ENCODE data around the gene GNB5. TPM values are rescaled to one million over a fixed set of nuclear protein-coding genes. Genes with fewer than 3 reads are reported as not detected.

GNB5 gene
- total RNA-seq, 1 donor, result 55.5 TPM

DNA sequence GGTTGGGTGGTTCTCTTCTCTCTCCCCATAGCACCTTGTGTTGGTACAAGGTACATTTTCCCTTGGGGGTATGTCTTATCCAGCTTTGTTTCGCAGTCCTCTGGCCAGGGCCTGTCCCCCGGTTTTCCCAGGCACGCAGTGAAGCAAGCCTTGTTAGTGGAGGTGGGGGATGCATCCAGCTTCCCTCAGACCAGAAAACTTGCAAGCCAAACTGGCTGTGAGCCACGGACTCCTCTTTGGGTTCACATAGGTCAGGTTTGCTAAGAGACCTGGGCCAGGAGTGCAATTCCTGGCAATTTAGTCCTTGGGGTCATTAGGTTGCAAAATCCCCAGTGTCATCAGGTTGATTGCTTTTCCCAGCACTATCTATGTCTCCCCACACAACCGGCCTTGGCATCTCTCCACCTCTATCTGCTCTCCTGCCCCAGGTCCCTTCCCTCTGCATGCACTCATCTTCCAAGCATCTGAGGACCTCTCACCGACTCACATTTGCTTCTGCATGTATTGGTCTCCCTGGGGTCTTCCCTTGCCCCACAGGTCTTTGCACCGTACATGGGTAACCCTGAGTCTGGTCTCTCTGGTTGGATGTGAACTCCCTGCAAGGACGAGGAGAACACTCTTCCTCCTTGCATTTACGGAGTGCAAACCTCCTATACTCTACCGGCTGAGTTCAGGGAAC, 112.9 kb downstream of the GNB5 start:
- H3K9me3 ChIP-seq (ENCODE audit: low read depth, low read length), result no peaks in the 10 kb centered on the region
- peaks cover 14% of the 10 kb centered on the region for H3K4me1 ChIP-seq (ENCODE audit: insufficient read depth, low read length)
- H3K27me3 ChIP-seq (ENCODE audit: insufficient read depth, low read length), result no peaks in the 10 kb centered on the region
- H3K4me3 ChIP-seq (ENCODE audit: low read length), result no peak overlapping the region

DNA sequence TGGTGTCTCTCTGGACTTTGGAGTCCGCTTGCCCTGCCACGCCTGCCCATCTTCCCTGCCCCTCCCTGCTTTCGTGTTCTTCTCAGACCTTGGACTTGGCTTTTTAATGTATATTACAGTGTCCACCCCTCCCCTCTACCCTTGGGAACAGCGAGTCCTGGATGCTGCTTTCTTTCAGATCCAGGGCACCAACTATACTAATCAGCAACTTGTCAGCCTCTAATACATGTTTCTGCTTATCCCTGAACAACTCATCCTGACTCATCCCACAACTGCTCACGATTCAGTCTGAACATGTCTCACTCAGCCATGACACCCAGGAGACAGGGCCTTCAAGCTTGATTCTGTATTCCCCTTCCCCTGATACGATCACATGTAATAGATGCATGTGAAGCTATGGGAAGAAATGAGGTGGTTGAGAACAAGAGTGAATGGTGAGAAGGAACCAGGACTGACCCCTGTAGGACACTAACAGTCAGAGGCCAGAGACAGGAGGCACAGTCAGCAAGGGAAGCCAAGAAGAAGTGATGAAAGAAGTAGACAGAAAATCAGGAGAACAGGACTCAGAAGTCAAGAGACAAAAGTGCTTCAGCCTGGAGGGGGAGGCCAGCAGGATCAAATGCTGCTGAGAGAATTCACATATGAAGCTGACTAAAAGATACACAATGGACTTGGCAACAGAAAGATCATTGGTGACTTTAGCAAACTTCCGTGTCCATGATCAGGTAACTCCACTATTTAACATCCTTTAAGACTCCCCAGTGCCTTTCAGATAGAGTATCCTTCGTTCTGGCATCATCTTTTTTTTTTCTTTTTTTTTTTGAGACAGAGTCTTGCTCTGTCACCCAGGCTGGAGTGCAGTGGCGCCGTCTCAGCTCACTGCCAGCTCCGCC, 114.1 kb downstream of the GNB5 start:
- H3K4me1 ChIP-seq (ENCODE audit: insufficient read depth, low read length), result peaks cover 2% of the 10 kb centered on the region
- H3K27me3 ChIP-seq (ENCODE audit: insufficient read depth, low read length), result no peaks in the 10 kb centered on the region
- H3K9me3 ChIP-seq (ENCODE audit: low read depth, low read length), result no peaks in the 10 kb centered on the region
- H3K4me3 ChIP-seq (ENCODE audit: low read length), result no peak overlapping the region

DNA sequence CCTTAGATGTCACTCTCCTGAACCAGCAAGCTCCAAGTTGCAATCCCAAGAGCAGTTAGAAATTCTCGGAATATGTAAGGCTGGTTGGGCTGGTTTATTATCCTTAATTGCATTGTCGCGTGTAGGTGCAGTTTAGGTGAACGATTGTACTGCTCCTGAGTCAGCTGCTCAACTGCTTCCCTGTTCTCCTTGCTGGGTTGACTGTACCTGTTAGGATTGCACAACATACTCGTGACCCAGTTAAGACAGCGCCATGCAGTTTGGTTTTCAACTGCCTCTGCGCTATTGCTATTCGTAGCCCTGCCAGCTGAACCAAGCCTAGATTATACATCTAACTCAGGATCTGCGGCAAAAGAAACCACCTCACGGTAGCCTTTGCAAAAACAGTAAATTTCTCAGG, 119.6 kb downstream of the GNB5 start:
- Histone ChIP-seq H3K4me3 (ENCODE audit: low read length) (no peak overlapping the region), H3K27me3 (ENCODE audit: insufficient read depth, low read length) (no peaks in the 10 kb centered on the region), H3K9me3 (ENCODE audit: low read depth, low read length) (no peaks in the 10 kb centered on the region), H3K4me1 (ENCODE audit: insufficient read depth, low read length) (no peaks in the 10 kb centered on the region)

DNA sequence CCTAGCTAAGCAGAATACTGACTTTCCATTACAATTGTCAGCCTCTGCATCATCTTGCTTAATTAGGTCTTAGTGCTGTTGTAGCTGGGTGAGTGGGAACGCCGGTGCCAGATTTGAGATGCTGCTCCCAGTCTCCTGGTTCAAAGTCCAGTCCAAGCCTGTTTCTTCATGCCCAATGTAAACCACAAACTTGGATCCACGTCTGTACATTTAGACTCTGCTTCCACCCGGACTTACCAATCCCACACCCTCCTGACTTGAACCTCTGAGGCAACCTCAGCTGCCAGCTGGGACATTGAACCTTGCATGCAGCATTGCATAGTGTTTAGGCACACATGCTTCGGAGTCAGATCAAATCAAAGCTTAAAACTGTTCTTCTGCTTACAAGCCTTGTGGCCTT, 121.6 kb downstream of the GNB5 start:
- no peaks in the 10 kb centered on the region for H3K9me3 ChIP-seq (ENCODE audit: low read depth, low read length)
- H3K4me1 ChIP-seq (ENCODE audit: insufficient read depth, low read length), result no peaks in the 10 kb centered on the region
- no peak overlapping the region for H3K4me3 ChIP-seq (ENCODE audit: low read length)
- no peaks in the 10 kb centered on the region for H3K27me3 ChIP-seq (ENCODE audit: insufficient read depth, low read length)

DNA sequence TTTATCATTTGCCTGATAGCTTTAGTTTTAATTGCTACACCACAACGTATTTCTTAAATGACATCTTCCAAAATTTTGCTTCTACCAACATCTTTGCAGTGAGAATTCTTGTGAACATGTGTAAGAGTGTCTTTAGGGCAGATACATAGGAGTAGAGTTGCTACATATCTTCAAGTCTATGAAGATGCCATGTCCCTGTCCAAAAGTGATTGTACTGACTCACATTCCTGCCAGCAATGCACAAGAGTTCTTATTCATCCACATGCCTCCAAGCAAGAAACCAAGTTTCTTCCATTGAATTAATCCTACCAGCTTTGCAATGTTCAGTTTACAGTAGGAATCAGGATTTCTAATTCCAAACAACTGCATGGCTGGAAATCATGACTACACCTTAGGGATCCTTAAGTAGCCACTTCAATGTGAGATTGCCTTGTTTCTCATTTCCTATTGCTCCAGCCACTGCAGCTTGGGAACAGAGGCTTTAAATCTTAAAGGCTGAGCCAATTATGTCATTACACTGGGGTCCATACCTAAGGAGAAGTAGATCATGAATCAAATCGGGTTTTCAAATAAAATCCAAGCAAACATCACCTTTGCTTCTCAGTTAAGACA, 123.1 kb downstream of the GNB5 start:
- Histone ChIP-seq H3K4me3 (ENCODE audit: low read length) (no peak overlapping the region), H3K27me3 (ENCODE audit: insufficient read depth, low read length) (no peaks in the 10 kb centered on the region), H3K4me1 (ENCODE audit: insufficient read depth, low read length) (no peaks in the 10 kb centered on the region), H3K9me3 (ENCODE audit: low read depth, low read length) (no peaks in the 10 kb centered on the region)

DNA sequence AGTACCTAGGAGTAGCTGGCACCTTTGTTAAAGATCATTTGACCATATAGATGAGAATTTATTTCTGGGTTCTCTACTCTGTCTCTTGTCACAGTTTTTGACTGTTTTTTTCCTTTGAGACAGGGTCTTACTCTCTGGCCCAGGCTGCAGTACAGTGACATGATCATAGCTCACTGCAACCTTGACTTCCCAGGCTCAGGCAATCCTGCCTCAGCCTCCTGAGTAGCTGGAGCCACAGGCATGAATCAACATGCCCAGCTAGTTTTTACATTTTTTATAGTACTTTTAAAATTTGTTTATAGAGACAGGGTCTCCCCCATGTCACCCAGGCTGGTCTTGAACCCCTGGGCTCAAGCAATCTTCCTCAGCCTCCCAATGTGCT, 123.7 kb downstream of the GNB5 start:
- Histone ChIP-seq H3K4me3 (ENCODE audit: low read length) (no peak overlapping the region), H3K4me1 (ENCODE audit: insufficient read depth, low read length) (no peaks in the 10 kb centered on the region), H3K27me3 (ENCODE audit: insufficient read depth, low read length) (no peaks in the 10 kb centered on the region), H3K9me3 (ENCODE audit: low read depth, low read length) (no peaks in the 10 kb centered on the region)

DNA sequence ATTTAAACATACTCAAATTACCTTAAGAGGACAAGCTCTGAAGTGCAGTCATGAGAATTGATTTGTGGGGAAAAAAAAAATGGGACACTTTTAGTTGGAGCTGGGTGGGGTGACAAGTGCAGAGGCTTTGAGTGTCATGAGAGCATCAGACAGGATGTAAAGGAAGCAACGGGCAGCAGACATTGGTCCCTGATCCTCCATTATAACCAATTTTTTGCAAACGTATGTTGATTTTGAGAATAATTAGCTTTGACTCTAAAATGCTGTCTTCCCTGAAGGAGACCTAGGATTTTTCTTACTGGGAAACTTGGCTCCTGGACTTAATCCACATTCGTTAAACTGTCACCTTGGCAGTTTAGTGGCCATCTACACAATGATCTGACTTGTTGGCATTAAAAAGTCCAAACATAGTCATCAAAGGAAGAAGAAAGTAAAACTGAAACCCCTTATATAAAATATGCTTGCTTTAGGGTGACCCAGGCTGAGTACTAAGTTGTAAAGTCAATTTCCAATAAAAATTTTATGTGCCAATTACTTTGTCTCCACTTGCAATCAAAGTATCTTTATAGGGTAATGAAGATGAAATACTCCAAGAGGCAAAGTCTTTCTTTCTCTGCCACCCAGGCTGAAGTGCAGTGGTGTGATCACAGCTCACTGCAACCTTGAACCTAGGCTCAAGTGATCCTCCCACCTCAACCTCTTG, 124.2 kb downstream of the GNB5 start:
- no peaks in the 10 kb centered on the region for H3K27me3 ChIP-seq (ENCODE audit: insufficient read depth, low read length)
- no peak overlapping the region for H3K4me3 ChIP-seq (ENCODE audit: low read length)
- H3K4me1 ChIP-seq (ENCODE audit: insufficient read depth, low read length), result no peaks in the 10 kb centered on the region
- H3K9me3 ChIP-seq (ENCODE audit: low read depth, low read length), result no peaks in the 10 kb centered on the region

Other genes starting within 250 kb of the GNB5 start
- 7.7 TPM for gene LEO1, start 219.6 kb downstream of the GNB5 start, total RNA-seq
- 88.9 TPM for gene MAPK6, start 172.2 kb downstream of the GNB5 start, total RNA-seq
- gene BCL2L10, start 78.6 kb downstream of the GNB5 start, total RNA-seq, result not detected
- 1.2 TPM for gene MYO5C, start 104.4 kb upstream of the GNB5 start, total RNA-seq

All from mononuclear cell (primary cell).